GM23248 (cell line): ENCODE data around the gene CD101. TPM values are rescaled to one million over a fixed set of nuclear protein-coding genes. Genes with fewer than 3 reads are reported as not detected.

Experiments
- DNase-seq: peaks from one replicate; pipeline ENCODE4 v3.0.0-alpha.2; 2015
- H2AFZ ChIP-seq: fragments of 200-600 bp; sonication (generic); 2 replicates; pipeline ENCODE4 v1.6.1; 2016; ENCODE audit warnings: antibody characterized with exemption
- H3F3A ChIP-seq: fragments of 200-600 bp; sonication (generic); 2 replicates; pipeline ENCODE4 v1.6.1; 2016; ENCODE audit warnings: mild to moderate bottlenecking, antibody characterized with exemption, mixed run types; ENCODE audit not compliant: insufficient read depth
- H3K27ac ChIP-seq: fragments of 200-600 bp; sonication (generic); 2 replicates; pipeline ENCODE4 v1.5.1; 2016; ENCODE audit warnings: mild to moderate bottlenecking
- H3K27me3 ChIP-seq: fragments of 200-600 bp; sonication (generic); replicated peaks from 2 replicates; pipeline ENCODE4 v1.6.1; 2016; ENCODE audit warnings: mild to moderate bottlenecking; ENCODE audit not compliant: insufficient read depth
- H3K36me3 ChIP-seq: fragments of 200-600 bp; sonication (generic); 2 replicates; pipeline ENCODE4 v1.6.1; 2016; ENCODE audit warnings: low read depth, mild to moderate bottlenecking
- H3K4me1 ChIP-seq: fragments of 200-600 bp; sonication (generic); 2 replicates; pipeline ENCODE4 v1.6.1; 2016; ENCODE audit warnings: mild to moderate bottlenecking; ENCODE audit not compliant: insufficient read depth
- H3K4me2 ChIP-seq: fragments of 200-600 bp; sonication (generic); one replicate; pipeline ENCODE4 v1.6.1; 2016; ENCODE audit warnings: mild to moderate bottlenecking; ENCODE audit not compliant: unreplicated experiment
- H3K4me3 ChIP-seq: fragments of 200-600 bp; sonication (generic); 2 replicates; pipeline ENCODE4 v1.5.1; 2016; ENCODE audit warnings: mild to moderate bottlenecking
- H3K79me2 ChIP-seq: fragments of 200-600 bp; sonication (generic); 2 replicates; pipeline ENCODE4 v1.6.1; 2016; ENCODE audit warnings: mild to moderate bottlenecking; ENCODE audit not compliant: insufficient read depth
- H3K9ac ChIP-seq: fragments of 200-600 bp; sonication (generic); 2 replicates; pipeline ENCODE4 v1.6.1; 2016; ENCODE audit warnings: mild to moderate bottlenecking
- H3K9me2 ChIP-seq: fragments of 200-600 bp; sonication (generic); 2 replicates; pipeline ENCODE4 v1.6.1; 2016; ENCODE audit warnings: mixed run types, mild to moderate bottlenecking, moderate library complexity; ENCODE audit not compliant: insufficient read depth
- H3K9me3 ChIP-seq: fragments of 200-600 bp; sonication (generic); one replicate; pipeline ENCODE4 v1.6.1; 2017; ENCODE audit warnings: low read depth
- H4K20me1 ChIP-seq: fragments of 200-600 bp; sonication (generic); 2 replicates; pipeline ENCODE4 v1.6.0; 2016; ENCODE audit not compliant: insufficient read depth
- EZH2 ChIP-seq: fragments of 200-600 bp; sonication (generic); IDR thresholded peaks from 2 replicates; pipeline ENCODE4 v1.6.1; 2018; ENCODE audit warnings: antibody characterized with exemption, mild to moderate bottlenecking; ENCODE audit not compliant: insufficient read depth, poor library complexity, severe bottlenecking
- EZH2phosphoT487 ChIP-seq: fragments of 200-600 bp; sonication (generic); IDR thresholded peaks from 2 replicates; pipeline ENCODE4 v1.6.1; 2018; ENCODE audit warnings: antibody characterized with exemption, moderate library complexity, mild to moderate bottlenecking, low read depth; ENCODE audit not compliant: insufficient read depth
- WGBS, 2 experiments: methylation state at CpG; one replicate each; pipeline ENCODE4 v1.1.6; 2015 to 2017; ENCODE audit warnings: low lambda C conversion rate in 2 of 2, low coverage in 1 of 2; ENCODE audit errors: missing lambda C conversion rate in 2 of 2; 5-methylcytosine and 5-hydroxymethylcytosine counted together
- in situ Hi-C: fragments of 300-500 bp; cut with MboI; formaldehyde crosslinking; loops from 2 replicates; pipeline ENCODE4 v1.15.0; 2020
- polyA plus RNA-seq: library from polyadenylated mRNA; unstranded; fragments of >200 nt; fragmentation: Nextera tagmentation; extraction: Ambion mirVana; gene quantifications from 2 replicates; pipeline ENCODE4 v1.2.1, GENCODE V29; 2016
- total RNA-seq: library from RNA; depleted of rRNA; stranded (reverse); fragments of >200 nt; shearing (Covaris generic); gene quantifications from 2 replicates; pipeline ENCODE4 v1.2.3, GENCODE V29; 2014

CD101 gene
- total and polyA plus RNA-seq, 2 experiments from 2014 or later: not detected

DNA sequence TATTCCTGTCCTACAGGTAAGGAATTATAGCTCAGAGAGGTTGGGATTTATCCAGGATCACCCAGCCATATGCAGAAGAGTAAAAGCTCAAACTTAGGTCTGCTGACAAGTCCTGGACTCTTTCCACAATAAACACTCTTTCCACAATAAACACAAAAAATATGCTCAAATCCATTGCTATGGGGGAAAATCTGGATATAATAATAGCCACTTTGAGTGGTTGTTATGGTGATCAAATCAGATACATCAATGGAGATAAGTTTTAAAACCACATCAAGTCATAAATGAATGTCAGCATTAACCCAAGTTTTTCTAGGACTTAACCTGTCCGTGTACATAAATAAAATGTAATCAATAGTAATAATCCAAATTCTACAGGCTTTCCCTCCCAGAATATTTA lies 36.2 kb downstream of the CD101 start:
- no peak overlapping the region for H2AFZ ChIP-seq
- H3K27ac ChIP-seq: no peak overlapping the region
- H3K9ac ChIP-seq: no peak overlapping the region
- H3K4me3 ChIP-seq: no peak overlapping the region
- WGBS, 2 experiments: 3 to 10% methylated on average over 1 of the region's 1 CpG
- TF ChIP-seq EZH2phosphoT487 (no peak), EZH2 (no peak)
- H3K4me1 ChIP-seq: no peaks in the 10 kb centered on the region
- no peak overlapping the region for H3K4me2 ChIP-seq
- no peaks in the 10 kb centered on the region for H4K20me1 ChIP-seq
- H3K79me2 ChIP-seq: no peaks in the 10 kb centered on the region
- H3F3A ChIP-seq: no peaks in the 10 kb centered on the region
- no peaks in the 10 kb centered on the region for H3K9me3 ChIP-seq
- no peaks in the 10 kb centered on the region for H3K27me3 ChIP-seq
- in situ Hi-C loops: no loop called here
- DNase-seq: no peak
- no peaks in the 10 kb centered on the region for H3K9me2 ChIP-seq
- H3K36me3 ChIP-seq: no peaks in the 10 kb centered on the region

DNA sequence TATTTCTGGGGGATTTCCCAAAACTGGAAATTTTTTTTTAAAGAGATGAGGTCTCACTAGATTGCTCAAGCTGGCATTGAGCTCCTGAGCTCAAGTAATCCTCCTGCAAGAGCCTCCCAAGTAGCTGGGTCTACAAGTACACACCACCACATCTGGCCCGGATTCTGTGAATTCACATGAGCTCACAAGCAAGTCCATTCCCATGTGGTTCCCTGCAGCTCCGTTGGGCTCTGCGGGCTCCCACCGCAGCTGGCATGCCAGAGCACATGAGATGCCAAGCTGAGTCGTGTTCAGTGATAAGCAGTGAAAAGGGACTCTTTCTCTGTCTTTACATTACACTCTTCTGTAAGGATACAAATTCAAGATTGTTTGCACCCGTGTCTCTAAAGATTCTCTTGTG lies 36.7 kb downstream of the CD101 start:
- no peak overlapping the region for H3K4me3 ChIP-seq
- TF ChIP-seq EZH2: no peak
- no peak for TF ChIP-seq EZH2phosphoT487
- 58 to 59% methylated on average over 6 of the region's 6 CpGs for WGBS, 2 experiments
- no peaks in the 10 kb centered on the region for H3K79me2 ChIP-seq
- H3K27me3 ChIP-seq: no peaks in the 10 kb centered on the region
- no peaks in the 10 kb centered on the region for H4K20me1 ChIP-seq
- no peaks in the 10 kb centered on the region for H3K36me3 ChIP-seq
- no peaks in the 10 kb centered on the region for H3F3A ChIP-seq
- no peaks in the 10 kb centered on the region for H3K9me3 ChIP-seq
- DNase-seq: no peak
- no peak overlapping the region for H2AFZ ChIP-seq
- no peak overlapping the region for H3K27ac ChIP-seq
- in situ Hi-C loops: no loop called here
- H3K9me2 ChIP-seq: no peaks in the 10 kb centered on the region
- H3K4me1 ChIP-seq: no peaks in the 10 kb centered on the region
- H3K4me2 ChIP-seq: no peak overlapping the region
- no peak overlapping the region for H3K9ac ChIP-seq

DNA sequence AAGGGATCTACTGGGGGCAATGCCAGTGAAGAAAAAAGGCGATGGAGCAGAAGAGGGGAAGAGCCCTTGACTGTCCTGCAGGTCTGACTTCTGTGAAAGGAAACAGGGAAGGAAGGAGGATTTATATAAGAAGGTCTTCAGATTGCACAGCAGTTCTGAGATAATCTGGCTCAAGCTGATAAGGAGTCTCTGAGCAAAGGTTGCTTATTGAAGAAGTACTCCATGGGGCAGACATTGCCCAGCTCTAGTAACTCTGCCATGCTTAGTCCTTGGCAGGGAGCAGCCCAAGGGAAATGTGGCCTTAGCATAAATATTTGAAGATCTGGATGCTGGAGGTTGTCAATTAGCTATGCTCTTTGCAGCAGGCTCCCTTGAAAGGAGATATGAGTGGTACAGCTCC lies 42.7 kb downstream of the CD101 start:
- in situ Hi-C loops: no loop called here
- Histone ChIP-seq H4K20me1 (no peaks in the 10 kb centered on the region), H3K27ac (no peak overlapping the region), H3F3A (no peaks in the 10 kb centered on the region), H3K9ac (no peak overlapping the region), H3K9me2 (no peaks in the 10 kb centered on the region), H3K4me3 (no peak overlapping the region), H3K36me3 (no peaks in the 10 kb centered on the region), H3K4me1 (no peaks in the 10 kb centered on the region), H3K4me2 (no peak overlapping the region), H2AFZ (no peak overlapping the region), H3K27me3 (no peaks in the 10 kb centered on the region), H3K79me2 (no peaks in the 10 kb centered on the region), H3K9me3 (no peaks in the 10 kb centered on the region)
- DNase-seq: no peak
- TF ChIP-seq EZH2: no peak
- no peak for TF ChIP-seq EZH2phosphoT487
- 58 to 59% methylated on average over 1 of the region's 1 CpG for WGBS, 2 experiments

DNA sequence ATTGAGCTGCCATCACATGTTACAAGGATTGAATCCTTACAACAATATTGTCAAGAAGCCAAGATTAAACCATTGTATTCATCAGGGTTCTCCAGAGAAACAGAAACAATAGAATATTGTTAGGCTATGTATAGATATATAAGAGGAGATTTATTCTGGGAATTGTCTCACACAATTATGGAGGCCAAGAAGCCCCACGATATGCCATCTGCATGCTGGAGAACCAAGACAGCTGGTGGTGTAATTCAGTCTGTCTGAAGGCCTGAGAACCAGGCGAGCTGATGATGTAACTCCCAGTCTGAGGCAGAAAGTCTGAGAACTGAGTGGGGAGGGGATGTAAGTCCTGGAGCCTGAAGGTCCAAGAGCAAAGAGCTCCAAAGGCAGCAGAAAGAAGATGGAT lies 44.1 kb downstream of the CD101 start:
- H3K4me2 ChIP-seq: no peak overlapping the region
- no peaks in the 10 kb centered on the region for H4K20me1 ChIP-seq
- no peak for DNase-seq
- H3K9me3 ChIP-seq: no peaks in the 10 kb centered on the region
- H3K27ac ChIP-seq: no peak overlapping the region
- no peak overlapping the region for H3K9ac ChIP-seq
- no peaks in the 10 kb centered on the region for H3K9me2 ChIP-seq
- no peaks in the 10 kb centered on the region for H3K27me3 ChIP-seq
- no peaks in the 10 kb centered on the region for H3K4me1 ChIP-seq
- H3F3A ChIP-seq: no peaks in the 10 kb centered on the region
- WGBS, 2 experiments: 47 to 68% methylated on average over 2 of the region's 2 CpGs
- no peaks in the 10 kb centered on the region for H3K36me3 ChIP-seq
- H3K79me2 ChIP-seq: no peaks in the 10 kb centered on the region
- TF ChIP-seq EZH2 (no peak), EZH2phosphoT487 (no peak)
- no peak overlapping the region for H3K4me3 ChIP-seq
- in situ Hi-C loops: no loop called here
- H2AFZ ChIP-seq: no peak overlapping the region

DNA sequence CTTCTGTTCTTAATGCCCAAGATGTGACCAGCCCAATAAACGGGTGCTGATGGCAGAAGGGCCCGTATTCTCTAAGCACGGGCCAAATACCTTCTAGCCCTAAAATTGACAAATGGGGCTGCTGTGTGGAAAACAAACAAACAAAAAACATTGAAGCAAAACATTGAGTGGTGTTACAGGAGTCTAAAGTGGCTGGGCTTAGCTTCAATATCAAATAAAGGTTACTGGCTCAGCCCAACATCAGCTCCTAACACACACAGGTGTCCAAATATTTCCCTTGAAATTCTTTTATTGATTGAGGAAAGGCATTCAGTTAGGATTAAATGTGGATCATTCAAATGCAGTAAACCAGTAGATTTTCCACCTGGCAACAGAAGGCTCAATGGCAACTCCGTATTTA lies 45.2 kb downstream of the CD101 start:
- no peaks in the 10 kb centered on the region for H3K9me3 ChIP-seq
- no peak overlapping the region for H2AFZ ChIP-seq
- no peaks in the 10 kb centered on the region for H3K36me3 ChIP-seq
- in situ Hi-C loops: no loop called here
- TF ChIP-seq EZH2phosphoT487: no peak
- no peak for TF ChIP-seq EZH2
- H3K27me3 ChIP-seq: no peaks in the 10 kb centered on the region
- no peak overlapping the region for H3K9ac ChIP-seq
- no peak overlapping the region for H3K4me2 ChIP-seq
- H3K27ac ChIP-seq: no peak overlapping the region
- no peak overlapping the region for H3K4me3 ChIP-seq
- H3K9me2 ChIP-seq: no peaks in the 10 kb centered on the region
- WGBS, 2 experiments: 65 to 73% methylated on average over 4 of the region's 4 CpGs
- no peaks in the 10 kb centered on the region for H4K20me1 ChIP-seq
- DNase-seq: no peak
- H3K79me2 ChIP-seq: no peaks in the 10 kb centered on the region
- H3F3A ChIP-seq: 0 out of 2 replicates have a peak, but pooled peaks cover 3% of the 10 kb centered on the region
- H3K4me1 ChIP-seq: no peaks in the 10 kb centered on the region
